ENCODE measurements around the gene MBNL1. TPM values are rescaled to one million over a fixed set of nuclear protein-coding genes. Genes with fewer than 3 reads are reported as not detected.
A peak's percentile ranks its signal among the peaks of the same experiment; 100 is the strongest.

Gene MBNL1
- total and polyA plus RNA-seq, 4 donors, result 17.1 to 110 (median 62.3) TPM

- Histone ChIP-seq H3K27me3 (ENCODE audit: control insufficient read depth in 4 of 4, insufficient read depth in 4 of 4, low read length in 3 of 4) (no peaks in the 10 kb centered on the region), H3K4me1 (ENCODE audit: control insufficient read depth in 4 of 4, insufficient read depth in 4 of 4, low read length in 3 of 4) (peaks cover 0 to 11% (median 4%) of the 10 kb centered on the region in 4 donors), H3K36me3 (ENCODE audit: control insufficient read depth in 4 of 4, insufficient read depth in 3 of 4, low read depth in 1 of 4, low read length in 3 of 4) (peaks cover 0 to 14% (median 5%) of the 10 kb centered on the region in 4 donors), H3K27ac (ENCODE audit: low read depth in 1 of 2, low read length in 2 of 2) (no peak overlapping the region), H3K9ac (ENCODE audit: low read depth in 1 of 2, low read length in 2 of 2) (no peak overlapping the region), H3K4me3 (ENCODE audit: low read depth in 1 of 3, low read length in 3 of 3) (no peak overlapping the region), H3K9me3 (ENCODE audit: control insufficient read depth in 4 of 4, low read length in 3 of 4) (no peaks in the 10 kb centered on the region)
- no peak for TF ChIP-seq JUND (IDR thresholded peaks at IDR 0.05)
- no peak for TF ChIP-seq REST (IDR thresholded peaks at IDR 0.05)
- TF ChIP-seq FOXA1 (IDR thresholded peaks at IDR 0.05), result no peak
- TF ChIP-seq FOXA2 (IDR thresholded peaks at IDR 0.05), result no peak
- TF ChIP-seq RAD21 (IDR thresholded peaks at IDR 0.05), result peak; percentile 91 to 93
- no peak for TF ChIP-seq TAF1 (conservative IDR thresholded peaks at IDR 0.05)
- TF ChIP-seq CTCF (IDR thresholded peaks at IDR 0.05; ENCODE audit: low read depth, low read length, missing input control), result peak; percentile 70
- TF ChIP-seq HNF4A (conservative IDR thresholded peaks at IDR 0.05), result peak in 1 of 2 donors; percentile 16
- DNase-seq (ENCODE audit: low spot score), result no peak
- WGBS, result 36% methylated on average over 8 of the region's 8 CpGs
Measured at GRCh38 chr3:152444029-152444641, 175.4 kb downstream of the MBNL1 start.

- peaks cover 0 to 14% (median 5%) of the 10 kb centered on the region in 4 donors for H3K36me3 ChIP-seq (ENCODE audit: control insufficient read depth in 4 of 4, insufficient read depth in 3 of 4, low read depth in 1 of 4, low read length in 3 of 4)
- no peak overlapping the region for H3K9ac ChIP-seq (ENCODE audit: low read depth in 1 of 2, low read length in 2 of 2)
- H3K4me3 ChIP-seq (ENCODE audit: low read depth in 1 of 3, low read length in 3 of 3), result no peak overlapping the region
- peaks cover 0 to 11% (median 4%) of the 10 kb centered on the region in 4 donors for H3K4me1 ChIP-seq (ENCODE audit: control insufficient read depth in 4 of 4, insufficient read depth in 4 of 4, low read length in 3 of 4)
- H3K27me3 ChIP-seq (ENCODE audit: control insufficient read depth in 4 of 4, insufficient read depth in 4 of 4, low read length in 3 of 4), result no peaks in the 10 kb centered on the region
- WGBS, result 71% methylated on average over 6 of the region's 6 CpGs
- no peak overlapping the region for H3K27ac ChIP-seq (ENCODE audit: low read depth in 1 of 2, low read length in 2 of 2)
- TF ChIP-seq MAX (IDR thresholded peaks at IDR 0.05), result no peak
- no peak for TF ChIP-seq HNF4G (IDR thresholded peaks at IDR 0.05)
- TF ChIP-seq ATF3 (IDR thresholded peaks at IDR 0.05), result no peak
- TF ChIP-seq CTCF (IDR thresholded peaks at IDR 0.05; ENCODE audit: low read depth, low read length, missing input control), result no peak
- TF ChIP-seq FOXA1 (IDR thresholded peaks at IDR 0.05), result no peak
- TF ChIP-seq GABPA (IDR thresholded peaks at IDR 0.05 in 1 of 2, conservative IDR thresholded peaks at IDR 0.05 in 1 of 2), result no peak
- no peak for TF ChIP-seq SP1 (IDR thresholded peaks at IDR 0.05)
- TF ChIP-seq ZBTB33 (IDR thresholded peaks at IDR 0.05), result no peak
- TF ChIP-seq JUND (IDR thresholded peaks at IDR 0.05), result no peak
- TF ChIP-seq HNF4A (conservative IDR thresholded peaks at IDR 0.05), result no peak
- no peak for TF ChIP-seq NR2F2 (IDR thresholded peaks at IDR 0.05)
- TF ChIP-seq REST (IDR thresholded peaks at IDR 0.05), result no peak
- no peak for TF ChIP-seq RXRA (IDR thresholded peaks at IDR 0.05)
- TF ChIP-seq EGR1 (IDR thresholded peaks at IDR 0.05; ENCODE audit: low read depth in 2 of 2), result no peak
- TF ChIP-seq TAF1 (conservative IDR thresholded peaks at IDR 0.05), result no peak
- no peak for TF ChIP-seq RAD21 (IDR thresholded peaks at IDR 0.05)
- H3K9me3 ChIP-seq (ENCODE audit: control insufficient read depth in 4 of 4, low read length in 3 of 4), result no peaks in the 10 kb centered on the region
- DNase-seq (ENCODE audit: low spot score), result no peak
Measured at GRCh38 chr3:152445212-152445611, 176.5 kb downstream of the MBNL1 start.

Data from liver (tissue), 9 donors.